ENCODE results near the gene GK. TPM values are rescaled to one million over a fixed set of nuclear protein-coding genes. Genes with fewer than 3 reads are reported as not detected.
"Not testable (repeated sequence)": the region's sequence is repeated elsewhere in the genome, so short reads cannot be mapped to it uniquely, and the experiment has no call there.

The GK gene
- polyA plus RNA-seq, 1 donor from 2014 or later: 8.1 TPM

DNA sequence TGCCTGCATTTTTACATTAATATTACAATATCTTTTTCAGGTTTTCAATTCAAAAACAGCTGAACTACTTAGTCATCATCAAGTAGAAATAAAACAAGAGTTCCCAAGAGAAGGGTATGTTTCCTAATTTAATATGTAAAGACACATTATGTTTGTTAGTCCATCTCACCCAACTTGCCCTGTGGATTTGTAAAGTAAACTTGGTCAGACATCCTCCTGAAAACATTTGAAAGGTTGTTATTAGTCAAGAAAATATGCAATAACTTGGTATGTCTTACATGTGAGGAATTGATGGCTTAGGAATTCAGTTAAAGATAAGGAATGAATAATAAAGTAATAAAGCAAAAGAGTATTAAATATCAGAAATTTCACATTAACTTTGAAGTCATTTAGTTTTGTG, 12.2 kb downstream of the GK start:
- no peaks in the 10 kb centered on the region for H3K4me1 Mint-ChIP-seq
- H3K9me3 Mint-ChIP-seq: no peaks in the 10 kb centered on the region
- H3K36me3 Mint-ChIP-seq: no peaks in the 10 kb centered on the region
- H3K4me3 Mint-ChIP-seq: no peak overlapping the region
- no peak overlapping the region for H3K27ac Mint-ChIP-seq
- peaks cover 4% of the 10 kb centered on the region for H3K27me3 Mint-ChIP-seq

DNA sequence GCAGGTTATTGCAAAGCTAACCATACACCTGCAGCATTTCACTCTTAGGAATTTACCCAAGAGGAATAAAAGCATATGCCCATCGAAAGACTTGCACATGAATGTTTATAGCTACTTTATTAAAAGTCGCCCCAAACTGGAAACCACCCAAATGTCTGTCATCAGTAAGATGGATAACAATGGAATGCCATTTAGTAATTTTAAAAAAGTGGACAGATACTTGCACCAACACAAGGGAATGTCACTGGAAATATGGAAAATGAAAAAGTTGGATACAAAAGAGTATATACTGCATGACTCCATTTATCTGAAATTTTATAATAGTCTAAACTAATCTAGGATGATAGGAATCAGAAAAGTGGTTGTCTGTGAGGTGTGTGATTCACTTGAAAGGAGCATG, 12.9 kb downstream of the GK start:
- H3K9me3 Mint-ChIP-seq: no peaks in the 10 kb centered on the region
- peaks cover 4% of the 10 kb centered on the region for H3K27me3 Mint-ChIP-seq
- no peaks in the 10 kb centered on the region for H3K4me1 Mint-ChIP-seq
- no peak overlapping the region for H3K4me3 Mint-ChIP-seq
- H3K27ac Mint-ChIP-seq: no peak overlapping the region
- no peaks in the 10 kb centered on the region for H3K36me3 Mint-ChIP-seq

DNA sequence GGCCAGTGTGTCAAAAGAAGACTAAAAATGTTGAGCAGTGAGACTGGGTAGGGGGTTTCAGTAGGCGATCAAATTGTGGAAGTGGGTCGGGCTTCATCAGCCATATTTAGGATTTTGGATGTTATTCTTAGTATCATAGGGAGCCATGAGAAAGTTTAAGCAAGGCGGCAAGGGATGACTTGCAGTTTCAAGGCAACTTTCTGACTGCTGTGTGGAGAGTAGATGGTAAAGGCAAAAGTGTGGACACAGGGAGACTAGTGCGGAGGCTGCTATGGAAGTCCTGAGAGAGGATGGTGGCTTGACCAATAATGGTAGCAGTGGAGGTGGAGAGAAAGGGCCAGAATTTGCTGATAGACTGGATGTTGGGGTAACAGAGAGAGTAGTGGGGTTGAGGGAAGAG, 15.4 kb downstream of the GK start:
- peaks cover 4% of the 10 kb centered on the region for H3K27me3 Mint-ChIP-seq
- no peak overlapping the region for H3K27ac Mint-ChIP-seq
- no peaks in the 10 kb centered on the region for H3K36me3 Mint-ChIP-seq
- H3K4me1 Mint-ChIP-seq: peaks cover 0 to 2% (median 0%) of the 10 kb centered on the region in 3 donors
- no peak overlapping the region for H3K4me3 Mint-ChIP-seq
- H3K9me3 Mint-ChIP-seq: no peaks in the 10 kb centered on the region

DNA sequence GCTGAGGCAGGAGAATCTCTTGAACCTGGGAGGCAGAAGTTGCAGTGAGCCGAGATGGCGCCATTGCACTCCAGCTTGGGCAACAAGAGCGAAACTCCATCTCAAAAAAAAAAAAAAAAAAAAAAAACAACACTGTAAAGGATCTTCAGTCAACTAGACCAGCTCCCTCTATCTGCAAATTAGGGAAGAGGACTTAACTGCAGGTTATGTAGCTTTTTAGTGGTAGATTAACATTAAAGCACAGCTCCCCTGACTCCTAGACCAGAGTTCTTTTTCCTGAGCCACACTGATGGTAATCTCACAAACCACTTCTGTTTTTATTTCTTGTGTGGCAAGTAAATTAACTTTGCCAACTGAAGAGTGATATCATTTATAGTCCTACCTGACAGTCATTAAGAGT, 18.0 kb downstream of the GK start:
- not testable (repeated sequence) for H3K27ac Mint-ChIP-seq, H3K4me3 Mint-ChIP-seq, H3K36me3 Mint-ChIP-seq, H3K9me3 Mint-ChIP-seq, H3K4me1 Mint-ChIP-seq, H3K27me3 Mint-ChIP-seq

DNA sequence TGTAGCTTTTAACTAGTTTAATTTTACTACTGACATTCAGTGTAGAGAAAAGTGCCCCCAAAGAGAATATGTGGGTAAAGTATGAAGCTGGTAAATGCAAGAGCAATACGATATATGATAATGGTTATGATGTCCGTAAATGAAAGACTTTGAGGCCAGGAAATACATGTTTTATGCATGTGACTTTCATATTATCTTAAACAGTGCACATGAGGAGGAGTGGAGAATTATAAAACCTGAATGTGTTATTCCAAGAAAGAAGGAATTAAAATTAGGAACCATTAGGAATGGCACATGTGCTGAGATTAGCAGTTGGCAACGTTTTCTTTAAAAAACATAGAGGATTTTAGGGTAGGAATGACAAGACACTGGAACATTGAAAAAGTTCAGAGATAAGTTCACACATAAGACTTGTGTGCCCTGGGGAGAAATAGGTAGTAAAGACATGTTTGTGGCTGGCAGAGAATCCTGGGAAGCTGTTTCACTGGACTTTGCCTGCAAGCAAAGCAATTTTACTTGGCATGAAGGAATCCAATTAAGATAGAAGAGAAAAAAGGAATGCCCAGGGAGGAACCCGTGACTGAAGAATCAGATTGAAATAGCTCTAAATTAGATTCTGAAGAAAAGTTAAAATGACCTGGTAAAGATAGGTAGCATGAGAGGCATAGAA, 20.0 kb downstream of the GK start:
- H3K4me3 Mint-ChIP-seq: no peak overlapping the region
- peaks cover 0 to 2% (median 0%) of the 10 kb centered on the region in 3 donors for H3K4me1 Mint-ChIP-seq
- peaks cover 8% of the 10 kb centered on the region for H3K27me3 Mint-ChIP-seq
- H3K27ac Mint-ChIP-seq: no peak overlapping the region
- no peaks in the 10 kb centered on the region for H3K9me3 Mint-ChIP-seq
- peaks cover 2% of the 10 kb centered on the region for H3K36me3 Mint-ChIP-seq

DNA sequence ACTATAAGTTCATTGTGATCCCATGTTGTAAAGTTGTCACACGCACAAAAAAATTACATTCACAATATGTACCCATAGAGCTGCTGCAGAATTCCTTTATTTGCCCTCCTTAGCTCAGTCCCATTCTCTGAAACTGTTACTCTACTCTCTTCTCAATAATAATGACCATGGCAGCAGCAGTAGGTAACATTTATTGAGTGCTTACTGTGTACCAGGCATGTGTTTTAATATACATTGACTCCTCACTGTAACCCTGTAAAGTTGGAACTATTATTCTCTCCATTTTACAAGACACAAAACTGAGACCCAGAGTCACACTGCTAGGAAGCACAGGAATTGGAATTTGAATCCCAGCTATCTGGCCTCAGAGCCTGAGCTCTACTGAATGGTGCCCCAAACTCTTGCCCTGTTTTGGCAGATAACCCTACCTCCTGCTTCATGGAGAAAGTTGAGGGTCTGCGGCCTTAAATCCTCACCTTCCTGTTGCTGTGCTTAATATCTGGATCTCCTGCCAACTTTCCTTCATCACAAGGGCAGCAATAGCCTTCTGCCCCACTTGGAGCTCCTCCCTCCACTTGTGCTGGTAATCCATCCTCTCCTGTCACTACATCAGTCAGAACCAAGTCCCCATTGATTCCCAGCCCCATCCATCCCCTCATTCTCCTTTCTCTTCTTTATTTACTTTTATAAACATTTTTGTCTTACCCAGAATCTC, 20.8 kb downstream of the GK start:
- no peak overlapping the region for H3K4me3 Mint-ChIP-seq
- H3K36me3 Mint-ChIP-seq: peaks cover 2% of the 10 kb centered on the region
- H3K4me1 Mint-ChIP-seq: peaks cover 0 to 2% (median 0%) of the 10 kb centered on the region in 3 donors
- no peak overlapping the region for H3K27ac Mint-ChIP-seq
- peaks cover 3% of the 10 kb centered on the region for H3K27me3 Mint-ChIP-seq
- no peaks in the 10 kb centered on the region for H3K9me3 Mint-ChIP-seq

DNA sequence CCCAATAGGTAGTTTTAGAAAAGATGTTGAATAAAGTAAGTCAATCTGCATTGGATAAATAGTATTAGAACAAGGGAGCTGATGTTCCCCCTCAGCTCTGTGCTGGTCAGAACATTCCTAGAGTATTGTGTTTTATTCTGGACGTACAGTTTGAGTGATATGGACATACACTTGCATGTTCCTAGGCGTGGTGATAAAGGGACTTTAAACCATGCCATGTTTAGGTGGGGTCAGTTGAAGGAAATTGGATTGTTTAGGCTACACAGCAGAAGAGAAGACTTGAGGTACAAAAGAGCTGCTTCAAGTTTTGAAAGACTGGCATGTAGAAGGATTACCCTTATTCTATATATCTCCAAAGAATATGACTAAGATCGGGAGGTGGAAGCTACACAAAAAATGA, 21.6 kb downstream of the GK start:
- H3K27ac Mint-ChIP-seq: no peak overlapping the region

DNA sequence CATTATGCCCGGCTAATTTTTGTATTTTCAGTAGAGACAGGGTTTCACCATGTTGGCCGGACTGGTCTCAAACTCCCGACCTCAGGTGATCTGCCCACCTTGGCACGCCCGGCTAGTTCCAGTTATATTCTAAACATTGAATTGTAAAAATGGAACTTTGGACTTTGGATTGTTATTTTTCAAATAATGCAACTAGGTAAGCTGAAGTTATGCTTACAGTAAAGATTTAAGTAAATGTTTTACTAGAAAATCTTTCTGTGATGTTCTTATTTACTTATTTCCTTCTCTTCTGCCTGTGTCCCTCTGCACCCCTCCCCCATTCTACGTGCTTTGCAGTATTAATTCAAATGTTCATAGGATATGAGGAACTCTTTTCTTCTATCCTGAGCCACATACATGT, 26.1 kb downstream of the GK start:
- Mint-ChIP-seq H3K27me3 (peaks cover 3% of the 10 kb centered on the region), H3K4me1 (peaks cover 0 to 1% (median 0%) of the 10 kb centered on the region in 3 donors), H3K27ac (no peak overlapping the region), H3K9me3 (no peaks in the 10 kb centered on the region), H3K36me3 (peaks cover 7% of the 10 kb centered on the region), H3K4me3 (no peak overlapping the region)

More for the DNA sequence above, 21.6 kb downstream of the GK start:
- peaks cover 5% of the 10 kb centered on the region for H3K36me3 Mint-ChIP-seq
- no peak overlapping the region for H3K4me3 Mint-ChIP-seq
- H3K9me3 Mint-ChIP-seq: no peaks in the 10 kb centered on the region
- H3K4me1 Mint-ChIP-seq: peaks cover 0 to 2% (median 0%) of the 10 kb centered on the region in 3 donors
- peaks cover 3% of the 10 kb centered on the region for H3K27me3 Mint-ChIP-seq

DNA sequence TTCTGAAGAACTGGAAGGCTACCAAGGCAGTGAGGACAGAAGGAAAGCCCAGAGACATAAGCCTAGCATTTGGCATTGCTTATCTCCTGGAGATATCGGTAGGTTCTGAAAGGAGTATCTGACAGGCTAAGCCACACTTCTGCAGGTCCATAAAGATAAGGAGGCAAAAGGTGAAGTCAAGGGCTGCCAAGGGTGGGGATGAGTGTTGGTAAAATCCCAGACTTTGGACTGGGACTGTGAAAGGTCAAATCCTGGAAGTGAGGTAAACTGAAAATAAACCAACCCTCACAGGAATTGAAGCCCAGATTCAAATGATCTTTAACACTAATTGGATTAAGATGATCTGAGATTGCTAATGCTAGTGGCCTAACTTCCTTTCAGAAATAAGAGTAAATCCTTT, 27.4 kb downstream of the GK start:
- H3K4me1 Mint-ChIP-seq: peaks cover 0 to 1% (median 0%) of the 10 kb centered on the region in 3 donors
- H3K9me3 Mint-ChIP-seq: no peaks in the 10 kb centered on the region
- H3K27me3 Mint-ChIP-seq: peaks cover 3% of the 10 kb centered on the region
- no peak overlapping the region for H3K27ac Mint-ChIP-seq
- no peak overlapping the region for H3K4me3 Mint-ChIP-seq
- peaks cover 7% of the 10 kb centered on the region for H3K36me3 Mint-ChIP-seq

DNA sequence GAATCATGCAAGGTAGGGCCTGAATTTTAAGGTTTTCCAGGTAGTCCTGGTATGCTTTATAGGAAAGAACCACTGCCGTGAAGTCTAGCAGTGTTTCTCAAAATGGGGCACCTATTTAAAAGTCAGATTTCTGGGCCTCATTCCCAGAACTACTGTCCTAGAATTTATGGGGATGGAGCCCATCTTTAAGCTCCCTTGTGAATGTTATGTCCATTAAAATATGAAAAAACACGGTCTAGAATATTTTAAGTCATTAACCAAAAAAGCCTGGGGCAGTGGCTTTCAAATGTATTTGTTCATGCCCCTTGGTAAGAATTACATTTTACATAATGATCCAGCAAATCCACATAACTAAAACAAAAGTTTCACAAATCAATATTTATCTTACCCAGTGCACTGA, 35.4 kb downstream of the GK start:
- H3K4me3 Mint-ChIP-seq: no peak overlapping the region
- no peak overlapping the region for H3K27ac Mint-ChIP-seq
- peaks cover 0 to 3% (median 0%) of the 10 kb centered on the region in 3 donors for H3K4me1 Mint-ChIP-seq
- H3K36me3 Mint-ChIP-seq: peaks cover 2% of the 10 kb centered on the region
- no peaks in the 10 kb centered on the region for H3K27me3 Mint-ChIP-seq
- peaks cover 0 to 1% (median 0%) of the 10 kb centered on the region in 3 donors for H3K9me3 Mint-ChIP-seq

DNA sequence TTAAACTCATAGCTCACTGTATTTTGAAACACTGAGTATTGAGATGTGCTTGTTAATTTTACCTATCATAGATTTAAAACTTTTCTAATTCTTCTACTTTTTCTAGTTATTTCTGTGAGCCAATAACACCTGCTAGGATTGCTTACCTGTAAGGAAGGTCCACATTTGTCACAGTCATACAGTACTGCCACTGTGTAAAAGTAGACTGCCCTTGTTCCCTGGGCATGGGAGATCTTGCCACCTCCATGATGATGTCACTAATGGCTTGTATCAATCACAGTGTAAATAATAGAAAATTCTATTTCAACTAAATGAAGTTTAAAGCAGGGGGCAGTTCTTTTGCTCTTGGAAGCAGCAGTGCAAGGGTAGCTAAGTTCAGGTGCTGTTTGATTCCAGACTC, 35.9 kb downstream of the GK start:
- Mint-ChIP-seq H3K27ac (no peak overlapping the region), H3K36me3 (no peaks in the 10 kb centered on the region), H3K4me1 (peaks cover 0 to 2% (median 0%) of the 10 kb centered on the region in 3 donors), H3K4me3 (no peak overlapping the region), H3K27me3 (no peaks in the 10 kb centered on the region), H3K9me3 (peaks cover 0 to 1% (median 0%) of the 10 kb centered on the region in 3 donors)

DNA sequence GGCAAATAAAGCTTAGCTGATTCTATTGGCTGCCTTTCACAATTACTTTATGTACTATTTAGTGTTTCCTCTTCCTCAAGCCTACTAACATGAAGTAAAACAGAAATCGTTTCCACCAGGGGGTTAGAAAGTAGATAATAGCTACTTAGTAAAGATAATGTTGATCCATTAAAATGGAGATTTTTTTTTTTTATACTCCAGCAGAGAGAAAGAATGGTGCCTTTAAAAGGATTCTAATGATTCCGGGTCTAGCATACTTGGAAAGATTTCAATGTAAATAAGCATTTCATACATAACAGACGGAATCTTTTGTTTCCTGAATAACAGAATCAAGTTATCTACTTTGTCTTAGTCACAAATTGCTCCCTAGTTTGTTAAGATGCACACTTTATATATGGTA, 37.1 kb downstream of the GK start:
- Mint-ChIP-seq H3K4me1 (peaks cover 0 to 2% (median 0%) of the 10 kb centered on the region in 3 donors), H3K36me3 (no peaks in the 10 kb centered on the region), H3K27me3 (no peaks in the 10 kb centered on the region), H3K9me3 (peaks cover 0 to 1% (median 0%) of the 10 kb centered on the region in 3 donors), H3K27ac (no peak overlapping the region), H3K4me3 (no peak overlapping the region)

DNA sequence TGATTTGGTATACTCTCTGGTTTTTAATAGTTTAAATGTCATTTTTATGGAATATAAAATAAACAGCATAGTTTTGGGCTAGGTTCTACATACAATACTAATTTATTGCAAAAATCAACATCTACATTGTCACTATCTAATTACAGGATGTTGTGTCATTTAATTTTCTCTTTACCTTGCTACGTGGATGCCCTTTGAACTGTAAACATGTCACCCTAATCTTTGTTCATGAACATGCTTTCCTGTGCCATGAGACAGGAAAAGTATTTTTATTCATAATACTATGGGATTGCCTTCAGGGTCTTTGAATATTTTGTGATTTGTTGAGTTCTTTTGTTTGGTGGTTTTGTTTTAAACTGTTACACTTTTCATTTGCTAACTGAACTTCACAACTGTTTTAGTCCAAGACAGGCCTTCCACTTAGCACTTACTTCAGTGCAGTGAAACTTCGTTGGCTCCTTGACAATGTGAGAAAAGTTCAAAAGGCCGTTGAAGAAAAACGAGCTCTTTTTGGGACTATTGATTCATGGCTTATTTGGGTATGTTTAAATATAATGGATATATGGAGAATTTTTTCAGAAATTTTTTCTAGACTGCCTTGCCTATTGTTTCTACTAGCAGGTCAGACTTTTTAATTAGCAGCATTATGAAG, 40.9 kb downstream of the GK start:
- Mint-ChIP-seq H3K4me3 (no peak overlapping the region), H3K9me3 (peaks cover 0 to 1% (median 0%) of the 10 kb centered on the region in 3 donors), H3K36me3 (no peaks in the 10 kb centered on the region), H3K4me1 (peaks cover 0 to 2% (median 0%) of the 10 kb centered on the region in 3 donors), H3K27me3 (no peaks in the 10 kb centered on the region), H3K27ac (no peak overlapping the region)

DNA sequence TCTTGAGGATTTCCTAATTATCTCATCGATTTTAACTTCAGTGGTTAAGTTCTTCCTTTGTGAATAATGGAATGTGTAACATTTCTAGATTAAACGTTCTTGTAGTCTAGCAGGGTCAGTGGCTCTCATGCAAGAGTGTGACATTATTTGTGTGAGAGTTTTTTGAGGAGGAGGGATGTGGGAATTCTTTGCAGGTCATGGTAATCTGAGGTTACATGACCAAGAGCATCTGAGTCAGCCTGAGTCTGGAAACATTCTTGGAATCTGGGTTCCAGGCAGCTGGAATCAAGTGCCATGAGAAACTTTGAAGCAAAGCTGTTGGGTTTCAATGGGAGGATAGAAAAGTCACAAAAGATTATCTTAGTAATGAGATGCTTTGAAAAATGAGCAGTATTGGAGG, 49.5 kb downstream of the GK start:
- Mint-ChIP-seq H3K36me3 (peaks cover 2% of the 10 kb centered on the region), H3K4me1 (peaks cover 0 to 3% (median 0%) of the 10 kb centered on the region in 3 donors), H3K27me3 (no peaks in the 10 kb centered on the region), H3K27ac (no peak overlapping the region), H3K4me3 (no peak overlapping the region), H3K9me3 (no peaks in the 10 kb centered on the region)

DNA sequence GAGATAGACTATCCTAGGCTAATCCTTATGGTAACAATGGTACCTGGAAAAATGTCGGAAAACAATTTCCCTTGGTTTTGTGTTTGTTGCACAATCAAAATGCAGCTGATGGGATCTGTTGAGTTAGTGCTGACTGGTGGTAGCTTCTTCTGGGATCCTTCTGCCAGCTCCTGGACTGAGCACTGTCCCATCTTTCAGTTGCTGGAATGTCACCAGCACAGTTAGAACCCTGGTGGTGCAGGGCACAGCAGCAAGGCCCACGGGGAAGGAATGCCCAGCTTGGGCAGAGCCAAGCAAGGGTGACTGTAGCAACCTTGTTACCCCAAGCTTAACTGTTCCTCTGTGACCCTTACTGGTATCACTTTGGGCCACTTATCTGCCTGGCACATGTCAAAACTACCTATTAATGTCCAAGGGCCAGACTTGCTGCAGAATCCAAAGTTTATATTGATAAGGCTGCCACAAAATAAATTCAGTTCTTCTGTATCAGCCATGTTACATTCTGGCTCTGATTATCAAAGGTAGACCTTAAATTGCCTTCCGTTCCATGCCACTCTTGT, 53.1 kb downstream of the GK start:
- no peak overlapping the region for H3K4me3 Mint-ChIP-seq
- no peaks in the 10 kb centered on the region for H3K27me3 Mint-ChIP-seq
- H3K36me3 Mint-ChIP-seq: peaks cover under 1% of the 10 kb centered on the region
- H3K27ac Mint-ChIP-seq: no peak overlapping the region
- peaks cover 0 to 4% (median 0%) of the 10 kb centered on the region in 3 donors for H3K4me1 Mint-ChIP-seq
- peaks cover 0 to 8% (median 2%) of the 10 kb centered on the region in 3 donors for H3K9me3 Mint-ChIP-seq

Data from IgD-negative memory B cell (primary cell).